Gastrocnemius medialis (tissue), 4 donors: Measurements from ENCODE around the gene SUSD1. TPM values are rescaled to one million over a fixed set of nuclear protein-coding genes. Genes with fewer than 3 reads are reported as not detected.
"Not testable (repeated sequence)": the region's sequence is repeated elsewhere in the genome, so short reads cannot be mapped to it uniquely, and the experiment has no call there.

ENCODE experiments used
- ATAC-seq, 2 donors: fragments of 150-250 bp; one replicate each; pipeline ENCODE4 v1.9.1; 2016
- DNase-seq, 2 donors: peaks; one replicate each; pipeline ENCODE4 v3.0.0-alpha.2; 2019
- H3K27ac ChIP-seq, 4 donors: fragments of 200-600 bp; sonication (generic); 1 replicate in 1 of 4; 2 replicates in 3 of 4; pipeline ENCODE4 v1.5.1; 2016 to 2018; ENCODE audit warnings: mild to moderate bottlenecking in 2 of 4, moderate library complexity in 1 of 4
- H3K27me3 ChIP-seq, 3 donors: fragments of 200-600 bp; sonication (generic) in 2 of 3; 1 replicate in 1 of 3; 2 replicates in 2 of 3; pipeline versions ENCODE4 v1.5.1 to v1.6.0; 2016 to 2019; ENCODE audit warnings: mild to moderate bottlenecking in 1 of 3, moderate library complexity in 1 of 3
- H3K36me3 ChIP-seq, 2 donors: fragments of 200-600 bp; sonication (generic) in 1 of 2; one replicate each; pipeline ENCODE4 v1.5.1; 2017 to 2018
- H3K4me1 ChIP-seq, 2 donors: fragments of 200-600 bp; sonication (generic) in 1 of 2; one replicate each; pipeline ENCODE4 v1.5.1; 2016 to 2017; ENCODE audit warnings: mild to moderate bottlenecking in 2 of 2
- H3K4me3 ChIP-seq, 4 donors: fragments of 200-600 bp; sonication (generic) in 3 of 4; 1 replicate in 1 of 4; 2 replicates in 3 of 4; pipeline ENCODE4 v1.5.1; 2016 to 2019; ENCODE audit warnings: mild to moderate bottlenecking in 2 of 4
- H3K9me3 ChIP-seq, 3 donors: fragments of 200-600 bp; sonication (generic) in 2 of 3; 1 replicate in 1 of 3; 2 replicates in 2 of 3; pipeline ENCODE4 v1.5.1; 2016 to 2019
- POLR2A ChIP-seq, 2 donors: fragments of 450-650 bp; IDR thresholded peaks; one replicate each; pipeline ENCODE4 v1.6.1; 2017; ENCODE audit warnings: antibody characterized with exemption in 2 of 2, mild to moderate bottlenecking in 2 of 2, moderate library complexity in 2 of 2
- in situ Hi-C, 4 donors: fragments of 200-750 bp; cut with MboI; loops; one replicate each; pipeline versions ENCODE4 v1.15.0 to v1.8.0; 2017; ENCODE audit warnings: low sequenced_read_pairs in 4 of 4
- intact Hi-C: fragments of 100-400 bp; cut with DNase I; formaldehyde crosslinking; loops from one replicate; pipeline ENCODE4 v1.15.1; 2023; ENCODE audit warnings: low total_unique reads
- total RNA-seq, 4 donors: library from RNA; depleted of rRNA; stranded (reverse); fragments of >200 nt; gene quantifications; one replicate each; pipeline versions ENCODE4 v1.1.0 to v1.2.3, GENCODE V29; 2016
- TF ChIP-seq, protein P1 (sequence below), 5 experiments: fragments of 450-650 bp in 3 of 5; fragments of 200-600 bp in 2 of 5; sonication (generic) in 2 of 5; IDR thresholded peaks in 4 of 5; conservative IDR thresholded peaks in 1 of 5; 1 replicate in 4 of 5; 2 replicates in 1 of 5; pipeline ENCODE4 v1.5.1; 2016 to 2019; ENCODE audit warnings: antibody characterized with exemption in 5 of 5, mild to moderate bottlenecking in 3 of 5, moderate library complexity in 3 of 5

The SUSD1 gene
- total RNA-seq, 4 donors from 2014 or later = 0.82 to 8.0 (median 2.2) TPM

- no peak overlapping the region for H3K4me3 ChIP-seq
- ATAC-seq (no peak), DNase-seq (no peak)
- no peak for TF ChIP-seq POLR2A (IDR thresholded peaks at IDR 0.05)
- TF ChIP-seq, protein P1, sequence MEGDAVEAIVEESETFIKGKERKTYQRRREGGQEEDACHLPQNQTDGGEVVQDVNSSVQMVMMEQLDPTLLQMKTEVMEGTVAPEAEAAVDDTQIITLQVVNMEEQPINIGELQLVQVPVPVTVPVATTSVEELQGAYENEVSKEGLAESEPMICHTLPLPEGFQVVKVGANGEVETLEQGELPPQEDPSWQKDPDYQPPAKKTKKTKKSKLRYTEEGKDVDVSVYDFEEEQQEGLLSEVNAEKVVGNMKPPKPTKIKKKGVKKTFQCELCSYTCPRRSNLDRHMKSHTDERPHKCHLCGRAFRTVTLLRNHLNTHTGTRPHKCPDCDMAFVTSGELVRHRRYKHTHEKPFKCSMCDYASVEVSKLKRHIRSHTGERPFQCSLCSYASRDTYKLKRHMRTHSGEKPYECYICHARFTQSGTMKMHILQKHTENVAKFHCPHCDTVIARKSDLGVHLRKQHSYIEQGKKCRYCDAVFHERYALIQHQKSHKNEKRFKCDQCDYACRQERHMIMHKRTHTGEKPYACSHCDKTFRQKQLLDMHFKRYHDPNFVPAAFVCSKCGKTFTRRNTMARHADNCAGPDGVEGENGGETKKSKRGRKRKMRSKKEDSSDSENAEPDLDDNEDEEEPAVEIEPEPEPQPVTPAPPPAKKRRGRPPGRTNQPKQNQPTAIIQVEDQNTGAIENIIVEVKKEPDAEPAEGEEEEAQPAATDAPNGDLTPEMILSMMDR (IDR thresholded peaks at IDR 0.05 in 4 of 5, conservative IDR thresholded peaks at IDR 0.05 in 1 of 5) = no peak
- H3K36me3 ChIP-seq = no peaks in the 10 kb centered on the region
- peak overlapping the region in 1 of 4 donors; percentile 57 for H3K27ac ChIP-seq
- H3K9me3 ChIP-seq = no peaks in the 10 kb centered on the region
- in situ Hi-C loops (no loop called here), intact Hi-C loops (no loop called here)
- H3K4me1 ChIP-seq = no peaks in the 10 kb centered on the region
- H3K27me3 ChIP-seq = no peaks in the 10 kb centered on the region
Measured at GRCh38 chr9:112193572-112194288, 18.6 kb upstream of the SUSD1 start.

DNA sequence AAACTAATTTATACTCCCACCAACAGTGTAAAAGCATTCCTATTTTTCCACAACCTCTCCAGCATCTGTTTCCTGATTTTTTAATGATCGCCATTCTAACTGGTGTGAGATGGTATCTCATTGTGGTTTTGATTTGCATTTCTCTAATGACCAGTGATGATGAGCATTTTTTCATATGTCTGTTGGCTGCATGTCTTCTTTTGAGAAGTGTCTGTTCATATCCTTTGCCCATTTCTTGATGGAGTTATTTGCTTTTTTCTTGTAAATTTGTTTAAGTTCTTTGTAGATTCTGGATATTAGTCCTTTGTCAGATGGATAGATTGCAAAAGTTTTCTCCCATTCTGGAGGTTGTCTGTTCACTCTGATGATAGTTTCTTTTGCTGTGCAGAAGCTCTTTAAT is 15.2 kb upstream of the SUSD1 start:
- H3K27ac ChIP-seq, in situ Hi-C loops, DNase-seq, intact Hi-C loops, H3K4me3 ChIP-seq, H3K27me3 ChIP-seq, H3K36me3 ChIP-seq, ATAC-seq, H3K9me3 ChIP-seq, H3K4me1 ChIP-seq: not testable (repeated sequence)

- ATAC-seq (no peak), DNase-seq (no peak)
- Histone ChIP-seq H3K27ac (no peak overlapping the region), H3K9me3 (no peaks in the 10 kb centered on the region), H3K4me1 (no peaks in the 10 kb centered on the region), H3K36me3 (no peaks in the 10 kb centered on the region), H3K4me3 (no peak overlapping the region), H3K27me3 (no peaks in the 10 kb centered on the region)
- intact Hi-C loops = no loop called here
- in situ Hi-C loops = no loop called here
- TF ChIP-seq, protein P1 (IDR thresholded peaks at IDR 0.05 in 4 of 5, conservative IDR thresholded peaks at IDR 0.05 in 1 of 5) = no peak
- no peak for TF ChIP-seq POLR2A (IDR thresholded peaks at IDR 0.05)
Measured at GRCh38 chr9:112188884-112189283, 13.8 kb upstream of the SUSD1 start.

- H3K4me1 ChIP-seq = no peaks in the 10 kb centered on the region
- intact Hi-C loops = no loop called here
Measured at GRCh38 chr9:112187404-112187803, 12.3 kb upstream of the SUSD1 start.

DNA sequence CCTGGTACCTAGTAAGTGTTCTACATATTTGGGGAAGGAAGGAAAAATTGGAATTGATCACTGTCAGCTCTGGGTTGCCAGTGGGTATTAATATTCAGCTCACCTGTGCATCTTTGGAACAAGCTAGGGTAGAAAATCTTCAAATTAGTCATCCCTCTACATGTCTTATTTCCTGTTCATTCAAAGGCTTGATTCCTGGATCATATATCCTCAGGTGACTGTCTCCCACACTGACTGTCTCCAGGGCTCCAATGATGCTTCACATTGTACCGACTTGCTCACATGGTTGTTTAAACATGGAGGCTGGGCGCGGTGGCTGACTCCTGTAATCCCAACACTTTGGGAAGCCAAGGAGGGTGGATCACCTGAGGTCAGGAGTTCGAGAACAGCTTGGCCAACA is 11.6 kb upstream of the SUSD1 start:
- no peaks in the 10 kb centered on the region for H3K27me3 ChIP-seq
- intact Hi-C loops (no loop called here), in situ Hi-C loops (no loop called here)

More at GRCh38 chr9:112187404-112187803, 12.3 kb upstream of the SUSD1 start:
- TF ChIP-seq, protein P1 (IDR thresholded peaks at IDR 0.05 in 4 of 5, conservative IDR thresholded peaks at IDR 0.05 in 1 of 5) = no peak
- TF ChIP-seq POLR2A (IDR thresholded peaks at IDR 0.05) = no peak
- Histone ChIP-seq H3K27ac (no peak overlapping the region), H3K9me3 (no peaks in the 10 kb centered on the region), H3K36me3 (no peaks in the 10 kb centered on the region), H3K27me3 (no peaks in the 10 kb centered on the region), H3K4me3 (no peak overlapping the region)
- in situ Hi-C loops = no loop called here
- DNase-seq = no peak
- ATAC-seq = no peak

More for the DNA sequence above, 11.6 kb upstream of the SUSD1 start:
- no peak for ATAC-seq
- DNase-seq = no peak
- TF ChIP-seq, protein P1 (IDR thresholded peaks at IDR 0.05 in 4 of 5, conservative IDR thresholded peaks at IDR 0.05 in 1 of 5) = no peak
- no peak for TF ChIP-seq POLR2A (IDR thresholded peaks at IDR 0.05)
- no peak overlapping the region for H3K4me3 ChIP-seq
- no peaks in the 10 kb centered on the region for H3K36me3 ChIP-seq
- H3K9me3 ChIP-seq = no peaks in the 10 kb centered on the region
- no peaks in the 10 kb centered on the region for H3K4me1 ChIP-seq
- no peak overlapping the region for H3K27ac ChIP-seq
